GOT3 (cell line): Measurements from ENCODE around the gene SREK1IP1.
A peak's percentile ranks its signal among the peaks of the same experiment; 100 is the strongest.

Experiments used
- DNase-seq: peaks from one replicate; lab custom pipeline; 2025; ENCODE audit warnings: mixed read lengths; lab: John Stamatoyannopoulos, UW

SREK1IP1 gene

DNA sequence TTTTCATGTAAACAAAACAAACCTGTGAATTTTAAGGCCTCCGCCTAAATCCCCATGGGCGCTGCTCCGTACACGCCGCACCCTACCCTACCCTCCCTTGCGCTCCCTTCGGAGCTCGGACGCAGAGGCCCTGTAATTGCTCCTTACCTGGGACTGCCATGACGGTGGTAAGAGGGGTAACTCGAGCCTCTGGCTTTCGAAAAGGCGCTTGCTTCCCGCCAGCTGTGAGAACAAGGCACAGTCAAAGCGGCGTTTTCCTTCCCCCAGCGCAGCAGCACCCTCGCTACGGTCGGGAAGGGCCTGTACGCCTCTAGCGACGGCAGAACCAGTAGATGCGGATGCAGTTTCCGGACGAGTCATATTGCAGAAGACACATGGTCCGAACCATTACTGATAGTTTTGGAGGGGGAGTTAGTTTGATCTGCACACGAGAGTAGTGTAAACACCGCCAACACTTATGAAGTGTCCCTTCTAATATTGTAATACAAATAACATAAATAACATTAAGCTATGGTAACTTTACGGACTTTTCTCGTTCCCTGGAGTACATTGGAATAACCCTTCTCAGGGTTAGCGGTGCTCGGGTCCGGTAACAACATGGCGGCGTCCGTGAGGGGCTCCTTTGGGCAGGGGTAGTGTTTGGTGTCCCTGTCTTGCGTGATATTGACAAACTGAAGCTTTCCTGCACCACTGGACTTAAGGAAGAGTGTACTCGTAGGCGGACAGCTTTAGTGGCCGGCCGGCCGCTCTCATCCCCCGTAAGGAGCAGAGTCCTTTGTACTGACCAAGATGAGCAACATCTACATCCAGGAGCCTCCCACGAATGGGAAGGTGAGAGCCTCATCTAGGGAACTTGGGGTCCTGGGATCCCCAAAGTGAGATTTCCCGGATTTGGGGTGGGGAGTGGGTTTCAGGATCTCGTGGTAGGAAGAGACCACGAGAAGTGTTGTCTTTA lies at the start of gene SREK1IP1, which contains the start of gene CWC27:
TSS of gene SREK1IP1 (minus strand) at position 334 of the 955 bp plus-strand sequence. CDS start at position 160, 174 bp downstream.
TSS of gene CWC27 (plus strand) at position 573 of the 955 bp plus-strand sequence. CDS start at position 790, 217 bp downstream.
- DNase-seq, result peak; percentile 31

DNA sequence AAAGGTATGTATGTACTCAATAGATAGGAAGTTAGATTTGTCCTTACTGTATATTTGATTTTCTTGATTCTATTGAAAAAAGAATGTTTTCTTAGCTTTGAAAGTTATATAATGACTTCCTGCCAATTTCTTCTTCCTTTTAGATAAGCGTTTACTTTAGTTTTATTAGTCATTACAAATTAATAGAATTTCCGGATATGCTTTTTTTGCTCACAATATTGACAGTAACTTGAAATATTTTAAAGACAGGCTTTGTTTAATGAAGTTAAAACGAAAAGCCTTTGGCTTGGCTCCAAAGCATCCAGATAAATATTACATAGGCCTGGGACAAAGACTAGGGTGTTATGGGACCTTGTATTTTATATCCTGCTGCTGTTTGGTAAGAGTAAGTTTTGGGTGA lies 49.8 kb upstream of the SREK1IP1 start:
- DNase-seq, result no peak

DNA sequence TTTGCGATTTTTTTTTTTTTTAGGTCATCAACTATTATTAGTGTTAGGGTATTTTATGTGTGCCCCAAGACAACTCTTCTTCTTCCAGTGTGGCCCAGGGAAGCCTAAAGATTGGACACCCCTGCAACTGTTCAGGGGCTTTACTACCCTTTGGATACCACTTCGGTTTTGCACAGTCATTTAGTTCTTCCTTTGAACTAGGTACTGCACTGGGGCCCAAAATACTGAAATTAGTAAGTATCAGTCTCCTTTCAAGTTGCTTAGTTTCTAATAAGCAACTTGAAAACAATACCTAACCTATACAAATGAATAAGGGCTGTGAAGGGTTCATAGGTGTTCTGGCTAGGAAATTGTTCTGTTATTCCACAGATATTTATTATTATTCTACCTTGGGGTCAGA lies 45.6 kb upstream of the SREK1IP1 start:
- DNase-seq, result no peak

DNA sequence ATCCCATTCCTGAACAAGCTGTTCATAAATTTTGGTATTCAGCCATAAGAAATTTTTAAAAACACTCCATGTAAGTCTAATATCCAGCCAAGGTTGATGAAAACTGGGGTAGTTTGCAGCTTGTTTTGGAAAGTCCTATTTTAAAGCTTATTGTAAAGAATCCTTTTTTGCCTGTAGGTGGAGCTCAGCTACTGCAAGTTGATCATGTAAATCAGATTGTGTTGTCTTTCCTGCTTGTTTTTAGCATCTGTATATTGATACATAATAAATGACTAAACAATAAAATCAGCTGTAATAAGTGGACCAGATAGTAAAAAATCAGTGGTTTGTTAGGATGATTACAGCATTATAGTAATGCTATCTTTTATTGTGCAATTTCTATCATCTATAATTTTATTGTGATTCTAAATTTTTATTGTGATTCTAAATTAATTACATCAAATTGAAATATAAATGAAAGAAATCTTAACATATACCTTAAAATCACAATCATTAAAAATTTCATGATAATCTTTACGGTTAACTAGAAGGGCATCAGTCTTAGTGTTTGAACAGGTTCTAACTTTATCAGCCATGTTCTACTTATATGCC lies 42.7 kb upstream of the SREK1IP1 start:
- DNase-seq, result no peak

DNA sequence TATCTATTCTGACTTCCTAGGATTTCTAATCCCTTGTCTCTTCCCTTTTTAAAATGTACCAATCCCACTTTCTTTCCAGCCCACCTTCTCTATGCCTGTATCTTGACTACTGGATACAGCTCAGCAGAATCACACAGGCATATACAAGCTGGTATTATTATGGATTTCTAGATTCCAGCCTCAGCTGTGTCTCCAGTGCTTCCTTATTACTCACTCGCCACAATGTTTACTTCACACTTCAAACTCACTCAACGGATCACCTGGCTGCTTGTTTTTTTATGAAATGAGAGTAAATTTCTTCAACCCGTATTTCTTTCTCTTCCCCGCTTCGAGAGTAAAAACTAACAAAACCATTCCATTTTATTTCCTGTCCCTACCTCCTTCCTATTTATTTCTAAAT lies 39.0 kb upstream of the SREK1IP1 start:
- DNase-seq, result no peak

DNA sequence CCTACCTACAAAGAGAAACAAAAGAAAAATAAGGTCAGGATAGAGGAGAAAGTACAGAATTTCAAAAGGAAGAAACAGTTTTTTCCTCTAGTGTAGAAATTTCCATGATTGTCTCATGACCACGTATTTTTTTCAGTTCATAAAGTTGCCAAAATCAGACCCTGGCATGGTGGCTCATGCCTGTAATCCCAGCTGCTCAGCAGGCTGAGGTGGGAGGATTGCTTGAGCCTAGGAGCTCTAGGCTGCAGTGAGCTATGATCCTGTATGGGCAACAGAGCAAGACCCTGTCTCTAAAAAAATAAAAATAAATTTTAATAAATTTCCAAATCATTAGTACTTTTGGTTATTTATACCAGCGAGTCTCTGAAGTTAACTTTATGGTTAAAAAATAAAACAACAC lies 38.0 kb upstream of the SREK1IP1 start:
- no peak for DNase-seq

DNA sequence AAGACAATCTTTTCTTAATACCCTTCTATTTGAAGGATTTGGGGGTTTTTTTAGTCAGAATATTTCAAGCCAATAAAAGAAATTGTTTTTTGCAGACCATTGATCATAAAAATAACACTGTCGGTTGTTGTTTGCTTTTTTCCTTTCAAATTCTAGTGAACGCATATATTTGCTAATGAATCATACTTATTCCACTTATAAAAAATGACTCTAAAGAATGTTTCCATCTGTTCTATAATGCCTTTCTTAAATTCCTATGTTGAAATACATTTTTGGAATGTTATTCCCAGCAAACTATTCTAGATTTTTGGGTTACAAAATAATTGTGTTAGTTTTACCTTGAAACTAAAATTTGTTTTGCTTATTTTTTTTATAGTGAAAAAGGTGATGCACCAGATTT lies 32.4 kb upstream of the SREK1IP1 start:
- DNase-seq, result no peak

DNA sequence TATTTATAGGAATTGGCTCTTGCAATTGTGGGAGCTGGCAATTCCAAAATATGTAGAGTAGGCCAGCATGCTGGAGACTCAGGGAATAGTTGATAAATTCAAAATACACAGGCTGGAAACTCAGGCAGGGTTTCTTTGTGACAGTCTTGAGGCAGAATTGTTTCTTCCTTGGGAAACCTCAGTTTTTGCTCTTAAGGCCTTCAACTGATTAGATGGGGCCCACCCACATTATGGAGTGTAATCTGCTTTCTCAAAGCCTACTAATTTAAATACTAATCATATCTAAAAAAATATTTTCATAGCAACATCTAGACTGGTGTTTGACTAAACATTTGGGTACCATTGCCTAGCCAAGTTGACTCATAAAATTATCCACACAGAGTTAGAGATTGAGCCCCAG lies 27.8 kb upstream of the SREK1IP1 start:
- DNase-seq, result no peak

DNA sequence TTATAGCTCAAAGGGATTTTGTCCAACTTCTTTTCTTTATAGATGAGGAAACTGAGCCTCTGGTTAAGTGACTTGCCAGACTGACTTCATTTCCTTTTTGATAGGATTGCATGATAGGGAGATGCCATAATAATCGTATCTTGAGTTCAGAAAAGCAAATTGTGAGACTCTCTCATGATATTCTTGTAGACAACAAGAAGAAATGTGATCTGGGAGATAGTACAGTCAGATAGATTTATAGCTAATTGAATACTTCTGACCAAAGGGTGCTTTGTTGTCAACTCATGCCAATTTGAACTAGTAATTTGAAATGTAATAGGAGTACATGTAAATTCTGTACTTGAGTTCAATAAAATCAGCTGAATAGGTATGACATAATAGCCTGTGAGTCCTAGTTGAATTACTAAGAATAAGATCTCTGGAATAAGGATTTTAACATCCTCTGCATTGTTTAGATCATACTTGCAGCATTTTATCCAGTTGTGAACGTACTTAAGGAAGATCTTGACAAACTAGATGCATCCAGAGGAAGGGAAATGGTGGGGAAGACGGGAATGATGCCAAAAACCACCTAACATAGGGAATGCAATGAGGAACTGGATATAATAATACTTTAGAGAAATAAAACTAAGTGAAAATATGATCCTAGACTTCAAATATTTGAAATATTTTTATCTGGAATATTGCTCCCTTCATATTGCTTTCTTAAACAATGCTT lies 25.7 kb upstream of the SREK1IP1 start:
- DNase-seq, result no peak

DNA sequence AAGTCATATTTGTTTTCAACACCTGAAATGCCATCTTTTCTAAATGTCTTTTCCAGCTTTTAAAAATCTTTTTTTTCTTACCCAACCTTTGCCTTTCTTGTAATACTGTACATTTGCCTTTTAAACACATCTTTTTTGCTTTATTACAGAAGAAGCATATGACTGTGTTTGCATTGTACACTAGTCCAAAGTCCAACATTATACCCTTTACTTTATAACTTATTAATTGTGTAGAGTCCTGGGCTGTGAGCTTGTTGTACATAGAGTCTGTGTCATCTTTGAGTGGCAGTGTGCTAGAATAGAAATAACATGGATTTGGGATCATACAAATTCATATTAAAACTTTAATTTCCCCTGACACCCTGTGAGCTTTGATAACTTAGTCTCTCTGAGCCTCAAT lies 24.0 kb upstream of the SREK1IP1 start:
- no peak for DNase-seq

DNA sequence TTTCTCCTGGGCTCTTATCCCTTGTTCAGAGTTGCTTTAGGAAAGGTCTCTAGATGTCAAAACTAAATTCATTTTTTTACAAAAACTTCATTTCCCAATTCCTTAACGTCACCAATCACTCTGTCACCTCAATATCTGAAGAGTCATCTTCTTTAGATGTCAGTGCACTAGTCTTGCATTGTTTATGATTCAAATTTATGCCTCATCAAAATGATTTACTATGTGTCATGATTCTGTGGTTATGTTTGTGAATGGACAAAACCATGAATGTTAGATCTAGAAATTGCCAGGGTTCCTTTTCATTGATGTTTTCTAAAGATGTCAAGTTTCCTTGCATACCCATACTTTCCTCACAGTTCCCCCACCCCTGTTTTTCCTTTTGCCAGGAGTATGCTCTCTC lies 21.7 kb upstream of the SREK1IP1 start:
- no peak for DNase-seq

DNA sequence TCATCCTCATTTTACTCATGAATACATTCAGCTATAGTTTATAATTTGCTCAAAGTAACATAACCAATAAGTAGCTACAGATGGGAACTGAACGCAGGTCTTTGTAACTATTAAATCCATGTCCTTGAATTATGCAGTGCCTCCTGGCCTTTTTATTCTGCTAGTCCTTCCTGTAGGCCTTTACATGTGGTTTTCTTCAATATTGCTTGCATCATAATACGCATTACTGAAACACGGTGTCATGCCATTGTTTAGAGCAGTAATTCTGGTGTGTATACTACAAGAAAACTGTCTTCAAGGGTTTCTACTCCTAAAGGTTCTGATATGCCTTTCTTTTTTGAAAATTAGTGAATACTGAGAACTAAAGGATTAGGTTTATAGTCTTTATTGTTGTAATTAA lies 21.0 kb upstream of the SREK1IP1 start:
- no peak for DNase-seq

DNA sequence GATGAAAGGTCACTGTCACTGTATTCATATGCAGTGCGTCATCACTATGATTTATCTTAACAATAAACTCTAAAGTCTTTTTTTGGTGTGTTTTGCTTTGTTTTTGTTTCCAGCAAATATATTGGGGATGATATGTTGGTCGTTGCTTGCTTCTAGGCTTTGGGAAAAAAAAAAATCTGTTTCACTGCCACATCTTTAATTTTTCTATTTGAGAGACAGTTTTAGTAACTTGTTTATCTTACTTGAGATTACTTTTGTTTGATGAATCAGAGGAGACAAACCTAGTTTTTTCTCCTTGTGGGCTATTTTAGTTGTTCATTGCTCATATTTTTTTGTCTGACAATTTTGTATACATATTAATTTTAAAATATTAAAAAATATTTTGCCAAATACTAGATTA lies 19.7 kb upstream of the SREK1IP1 start:
- DNase-seq, result no peak

DNA sequence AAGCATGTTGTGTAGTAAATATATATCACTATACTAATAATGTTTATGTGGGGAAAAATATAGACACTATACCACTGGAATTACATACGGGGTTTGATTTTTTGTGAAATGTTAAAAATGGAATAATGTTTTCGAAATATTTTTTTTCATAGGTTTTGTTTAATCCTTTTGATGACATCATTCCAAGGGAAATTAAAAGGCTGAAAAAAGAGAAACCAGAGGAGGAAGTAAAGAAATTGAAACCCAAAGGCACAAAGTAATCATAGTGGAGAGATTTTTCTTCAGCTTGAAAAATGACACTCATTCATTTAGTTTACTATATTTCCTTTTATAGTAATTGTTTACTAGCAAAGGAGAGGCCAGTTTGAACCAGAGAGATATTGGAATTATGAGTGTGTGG lies 17.9 kb upstream of the SREK1IP1 start:
- DNase-seq, result no peak

DNA sequence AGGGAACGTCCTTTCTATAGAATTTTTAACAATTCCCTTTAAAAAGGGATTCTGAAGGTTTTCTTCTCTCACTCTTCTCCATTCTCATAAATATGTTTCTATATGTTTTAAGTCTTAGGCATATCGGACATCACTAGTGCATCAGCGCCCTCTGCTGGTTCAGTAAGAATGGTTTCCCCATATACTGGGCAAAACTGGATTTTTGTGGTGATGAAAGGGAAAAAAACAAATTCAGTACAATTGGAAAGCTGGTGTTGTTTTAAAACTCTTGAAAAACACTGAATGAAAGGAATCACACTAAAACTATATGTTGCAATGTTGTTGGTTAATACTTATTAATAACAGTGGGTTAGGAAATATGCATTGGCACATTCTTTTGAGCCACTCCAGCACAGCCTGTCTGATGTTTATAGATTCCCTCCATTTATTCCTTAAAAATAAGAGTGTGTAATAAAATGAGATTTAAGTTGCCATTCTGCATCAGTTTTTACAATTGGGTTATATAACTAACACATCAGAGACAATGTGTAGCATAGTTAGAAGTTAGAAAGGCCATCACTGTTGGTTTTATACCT lies 16.0 kb upstream of the SREK1IP1 start:
- no peak for DNase-seq

DNA sequence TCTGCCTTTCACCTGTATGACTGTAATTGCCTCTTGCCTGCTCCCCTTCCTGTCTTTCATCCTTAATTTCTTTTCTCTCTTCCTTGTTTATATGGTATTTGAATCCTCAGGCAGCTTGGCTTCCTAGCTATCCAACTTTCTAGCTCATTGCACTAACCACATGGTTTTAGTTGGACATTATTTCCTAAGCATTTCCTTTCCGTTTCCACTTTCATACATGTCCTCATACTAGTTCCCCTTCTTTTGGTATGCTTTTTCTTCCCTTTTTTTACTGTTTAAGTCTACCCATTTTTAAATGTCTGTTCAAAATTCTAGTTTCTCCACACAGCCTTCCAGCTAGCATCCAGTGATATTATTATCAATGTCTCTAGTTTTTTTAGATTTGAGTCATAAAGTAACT lies 6.8 kb upstream of the SREK1IP1 start:
- no peak for DNase-seq

DNA sequence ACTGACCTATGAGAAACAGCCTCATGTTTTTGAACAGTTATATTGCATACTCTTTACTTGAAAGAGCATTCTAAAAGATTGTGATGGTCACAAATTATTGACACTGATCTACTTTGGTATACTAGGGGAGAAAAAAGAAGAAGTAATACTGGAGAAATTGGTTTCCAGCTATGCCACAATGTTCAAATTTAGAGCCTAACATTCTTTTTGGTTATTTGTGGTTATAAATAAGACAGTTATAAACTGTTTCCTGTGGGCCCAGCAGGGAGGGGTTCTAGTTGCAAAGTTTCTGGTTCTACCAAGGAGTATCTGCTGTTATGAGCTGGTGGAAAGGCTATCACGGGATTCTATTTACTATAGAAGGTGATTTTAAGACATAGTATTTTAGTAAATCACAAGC lies 5.0 kb upstream of the SREK1IP1 start:
- no peak for DNase-seq

DNA sequence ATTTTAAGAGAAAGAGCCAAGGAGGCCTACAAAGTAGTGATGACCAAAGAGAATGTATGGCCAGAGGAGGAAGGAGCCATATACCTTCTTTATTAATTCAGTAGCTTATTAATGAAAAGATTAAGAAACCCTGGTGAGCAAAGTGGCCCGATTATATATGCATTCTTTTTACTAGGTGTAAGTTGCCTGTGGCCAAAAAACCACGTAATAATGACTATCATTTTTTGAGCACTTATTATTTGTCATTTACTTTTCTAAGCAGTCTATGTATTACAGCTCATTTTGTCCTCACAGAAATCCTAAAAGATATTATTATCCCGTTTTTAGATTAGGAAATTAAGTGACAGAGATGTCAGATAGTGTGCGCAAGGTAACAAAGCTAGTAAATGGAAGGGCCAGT lies 3.2 kb upstream of the SREK1IP1 start:
- no peak for DNase-seq

DNA sequence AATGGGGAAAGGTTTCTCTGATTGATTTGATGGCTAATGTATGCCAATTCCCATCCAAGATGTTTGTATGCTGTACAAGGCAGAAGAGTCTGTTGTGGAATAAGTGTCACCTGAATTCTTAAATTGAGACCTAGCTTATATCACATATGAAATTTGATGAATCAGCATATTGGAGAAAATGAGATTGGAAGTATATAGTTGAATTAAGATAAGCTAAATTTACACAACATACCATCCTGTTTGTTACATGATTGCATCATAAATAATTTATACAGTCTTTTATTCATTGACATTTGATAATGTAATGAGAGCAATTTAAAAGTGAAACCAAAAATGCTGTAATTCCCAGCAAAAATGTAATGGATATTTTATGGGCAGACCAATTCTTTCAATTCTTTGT lies 1.4 kb upstream of the SREK1IP1 start:
- no peak for DNase-seq

DNA sequence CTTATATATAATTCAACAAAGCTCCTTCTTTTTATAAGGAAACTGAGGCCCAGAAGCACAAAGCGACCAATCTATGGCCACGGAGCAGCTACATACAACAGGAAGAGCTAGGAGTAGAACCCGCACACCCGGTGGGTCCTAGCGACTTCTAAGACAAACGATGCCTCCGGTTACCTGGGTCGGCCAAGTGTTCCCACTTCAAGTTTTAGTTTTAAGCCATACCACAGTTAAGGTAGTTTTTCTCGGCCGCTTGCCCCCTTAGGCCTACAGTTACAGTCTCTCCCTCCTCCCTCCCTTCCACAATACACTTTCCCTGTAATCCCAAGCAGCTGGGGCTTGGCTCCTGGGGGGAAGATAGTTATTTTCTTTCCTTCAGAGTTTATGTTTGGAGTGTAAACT lies 533 bp downstream of the SREK1IP1 start:
- DNase-seq, result no peak

DNA sequence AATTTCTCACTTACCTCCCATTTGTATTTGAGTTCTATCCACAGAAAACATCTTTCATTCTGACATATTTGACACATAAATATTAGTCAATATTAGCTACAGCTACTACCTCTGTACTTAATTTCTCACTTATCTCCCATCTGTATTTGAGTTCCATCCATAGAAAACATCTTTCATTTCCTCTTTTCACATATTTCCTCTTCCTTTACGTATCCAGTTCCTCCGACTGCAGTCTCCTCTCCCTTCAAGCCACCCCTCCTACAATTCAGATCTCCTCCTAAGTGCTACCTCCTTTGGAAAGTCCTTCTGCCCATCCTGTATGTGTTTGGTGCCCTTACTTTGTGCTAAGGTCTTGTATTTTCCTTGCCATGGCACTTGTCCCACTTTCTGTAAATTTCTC lies 1.6 kb downstream of the SREK1IP1 start:
- DNase-seq, result no peak

DNA sequence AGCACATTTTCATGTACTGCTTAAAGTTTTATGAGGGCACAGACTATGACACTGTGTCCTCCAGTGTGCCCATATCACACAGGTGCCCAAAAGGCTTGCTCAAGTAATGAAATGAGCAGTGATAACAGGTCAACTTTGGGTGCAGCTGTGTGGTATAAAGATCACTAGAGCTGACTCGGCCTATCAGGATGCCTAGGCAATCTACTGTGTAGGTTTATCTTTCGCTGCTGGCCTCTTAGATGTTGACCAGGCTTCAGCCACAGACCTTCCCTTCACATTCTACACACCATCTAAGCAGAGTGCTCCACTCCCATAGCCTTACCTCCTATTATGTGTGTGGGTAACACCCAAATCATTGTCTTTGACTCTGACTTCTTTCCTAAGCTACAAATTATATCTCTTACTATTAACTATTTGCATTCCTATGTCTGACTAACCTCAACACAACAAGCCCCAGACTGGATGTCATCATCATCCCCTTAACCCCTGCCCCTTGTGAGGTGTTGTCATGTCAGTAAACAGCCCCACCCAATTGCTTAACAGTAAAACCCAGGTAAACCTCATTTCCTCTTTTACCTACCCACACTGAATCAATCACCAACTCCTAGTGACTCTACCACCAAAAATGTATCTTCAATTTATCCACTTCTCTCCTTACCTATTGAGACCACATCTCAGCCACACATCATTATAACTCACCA lies 2.5 kb downstream of the SREK1IP1 start:
- no peak for DNase-seq
